Neural cell (in vitro differentiated cells): Measurements from ENCODE around the gene DLG2. TPM values are rescaled to one million over a fixed set of nuclear protein-coding genes. Genes with fewer than 3 reads are reported as not detected.

Experiments used
- H2AFZ ChIP-seq: fragments of 200-600, 300-800 bp; sonication (generic), shearing (Covaris generic); 2 replicates; pipeline ENCODE4 v1.6.0; 2014; ENCODE audit warnings: low read depth, mild to moderate bottlenecking, antibody characterized with exemption, low read length, moderate library complexity
- H3F3A ChIP-seq: fragments of 200-600 bp; shearing (Covaris generic); 2 replicates; pipeline ENCODE4 v1.6.1; 2016; ENCODE audit warnings: mild to moderate bottlenecking, moderate library complexity, mixed read lengths, antibody characterized with exemption, low read length; ENCODE audit not compliant: insufficient read depth, poor library complexity, severe bottlenecking
- H3K27ac ChIP-seq: fragments of 200-600, 300-800 bp; sonication (generic), shearing (Covaris generic); 2 replicates; pipeline ENCODE4 v1.5.1; 2014; ENCODE audit warnings: mild to moderate bottlenecking, low read length, moderate library complexity
- H3K27me3 ChIP-seq: fragments of 300-800, 200-600 bp; sonication (generic), shearing (Covaris generic); 2 replicates; pipeline ENCODE4 v1.6.0; 2014; ENCODE audit warnings: mild to moderate bottlenecking, low read depth, low read length, moderate library complexity; ENCODE audit not compliant: insufficient read depth
- H3K36me3 ChIP-seq: fragments of 300-800, 200-600 bp; sonication (generic), shearing (Covaris generic); 2 replicates; pipeline ENCODE4 v1.5.1; 2014; ENCODE audit warnings: mild to moderate bottlenecking, antibody characterized with exemption, low read length, moderate library complexity; ENCODE audit not compliant: insufficient read depth
- H3K4me2 ChIP-seq: fragments of 300-800, 200-600 bp; sonication (generic), shearing (Covaris generic); 2 replicates; pipeline ENCODE4 v1.6.0; 2014; ENCODE audit warnings: mild to moderate bottlenecking, low read length
- H3K4me3 ChIP-seq: fragments of 300-800, 200-600 bp; sonication (generic), shearing (Covaris generic); 2 replicates; pipeline ENCODE4 v1.5.1; 2014; ENCODE audit warnings: mild to moderate bottlenecking, low read length, moderate library complexity
- H3K79me2 ChIP-seq: fragments of 200-600 bp; shearing (Covaris generic); replicated peaks from 2 replicates; pipeline ENCODE4 v1.6.0; 2014; ENCODE audit warnings: mild to moderate bottlenecking, low read length, moderate library complexity; ENCODE audit not compliant: insufficient read depth
- H3K9ac ChIP-seq: fragments of 300-800, 200-600 bp; sonication (generic), shearing (Covaris generic); 2 replicates; pipeline ENCODE4 v1.6.1; 2016; ENCODE audit warnings: mild to moderate bottlenecking, low read length, mixed read lengths
- H3K9me2 ChIP-seq: fragments of 200-600 bp; shearing (Covaris generic); 2 replicates; pipeline ENCODE4 v1.6.1; 2016; ENCODE audit warnings: mild to moderate bottlenecking, low read length, mixed read lengths; ENCODE audit not compliant: insufficient read depth
- H3K9me3 ChIP-seq: fragments of 200-600, 300-800 bp; sonication (generic), shearing (Covaris generic); 2 replicates; pipeline ENCODE4 v1.6.1; 2016; ENCODE audit warnings: mild to moderate bottlenecking, mixed run types, low read length, moderate library complexity, mixed read lengths
- H4K20me1 ChIP-seq: fragments of 200-600 bp; shearing (Covaris generic); 2 replicates; pipeline ENCODE4 v1.6.1; 2016; ENCODE audit warnings: mild to moderate bottlenecking, mixed run types; ENCODE audit not compliant: insufficient read depth
- EP300 ChIP-seq: fragments of 450-650 bp; conservative IDR thresholded peaks from 2 replicates; pipeline ENCODE4 v1.6.1; 2014; ENCODE audit warnings: antibody characterized with exemption, mild to moderate bottlenecking, moderate library complexity; ENCODE audit not compliant: poor library complexity, severe bottlenecking
- EZH2 ChIP-seq: fragments of 200-600, 300-800 bp; shearing (Covaris generic), sonication (generic); IDR thresholded peaks from 2 replicates; pipeline ENCODE4 v1.6.1; 2014; ENCODE audit warnings: antibody characterized with exemption, low read length, borderline replicate concordance, mild to moderate bottlenecking; ENCODE audit not compliant: insufficient read depth, poor library complexity, severe bottlenecking
- MXI1 ChIP-seq: fragments of 450-650 bp; conservative IDR thresholded peaks from 2 replicates; pipeline ENCODE4 v1.6.1; 2014; ENCODE audit warnings: antibody characterized with exemption, mild to moderate bottlenecking; ENCODE audit not compliant: poor library complexity, severe bottlenecking
- POLR2AphosphoS5 ChIP-seq: IDR thresholded peaks from 2 replicates; pipeline ENCODE4 v1.6.1; 2012
- RAD21 ChIP-seq: fragments of 450-650 bp; conservative IDR thresholded peaks from 2 replicates; pipeline ENCODE4 v1.6.1; 2014; ENCODE audit warnings: antibody characterized with exemption, mild to moderate bottlenecking, moderate library complexity
- SMC3 ChIP-seq: fragments of 450-650 bp; conservative IDR thresholded peaks from 2 replicates; pipeline ENCODE4 v1.6.1; 2014; ENCODE audit warnings: antibody characterized with exemption, mild to moderate bottlenecking, moderate library complexity; ENCODE audit not compliant: poor library complexity
- TAF1 ChIP-seq: IDR thresholded peaks from 2 replicates; pipeline ENCODE4 v1.6.1; 2012; ENCODE audit warnings: low read depth
- polyA plus RNA-seq: library from polyadenylated mRNA; depleted of rRNA; stranded (reverse); fragments of >200 nt; gene quantifications from 2 replicates; pipeline ENCODE4 v1.2.3, GENCODE V29; 2014
- TF ChIP-seq, protein P1 (sequence below): IDR thresholded peaks from 2 replicates; pipeline ENCODE4 v1.6.1; 2012; ENCODE audit warnings: borderline replicate concordance
- TF ChIP-seq, protein P2 (sequence below): fragments of 450-650 bp; IDR thresholded peaks from 2 replicates; pipeline ENCODE4 v1.5.1; 2014; ENCODE audit warnings: antibody characterized with exemption, mild to moderate bottlenecking, moderate library complexity; ENCODE audit not compliant: poor library complexity, severe bottlenecking

The DLG2 gene
- polyA plus RNA-seq, 1 donor from 2014 or later, result 179 TPM

DNA sequence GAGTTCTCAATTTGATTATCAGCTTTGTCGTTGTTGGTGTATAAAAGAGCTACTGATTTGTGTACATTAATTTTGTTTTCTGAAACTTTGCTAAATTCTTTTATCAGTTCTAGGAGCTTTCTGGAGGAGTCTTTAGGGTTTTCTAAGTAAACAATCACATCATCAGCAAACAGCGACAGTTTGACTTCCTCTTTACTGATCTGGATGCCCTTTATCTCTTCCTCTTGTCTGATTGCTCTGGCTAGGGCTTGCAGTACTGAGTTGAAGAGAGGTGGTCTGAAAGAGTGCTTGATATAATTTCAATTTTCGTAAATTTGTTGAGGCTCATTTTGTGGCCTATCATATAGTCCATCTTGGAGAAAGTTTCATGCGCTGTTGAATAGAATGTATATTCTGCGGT lies 213.0 kb downstream of the DLG2 start:
- H3K4me2 ChIP-seq, result no peak overlapping the region
- H4K20me1 ChIP-seq, result no peaks in the 10 kb centered on the region
- no peaks in the 10 kb centered on the region for H3F3A ChIP-seq
- H3K27ac ChIP-seq, result no peak overlapping the region
- H3K9me3 ChIP-seq, result peaks cover 3% of the 10 kb centered on the region
- no peak overlapping the region for H2AFZ ChIP-seq
- TF ChIP-seq, protein P1, sequence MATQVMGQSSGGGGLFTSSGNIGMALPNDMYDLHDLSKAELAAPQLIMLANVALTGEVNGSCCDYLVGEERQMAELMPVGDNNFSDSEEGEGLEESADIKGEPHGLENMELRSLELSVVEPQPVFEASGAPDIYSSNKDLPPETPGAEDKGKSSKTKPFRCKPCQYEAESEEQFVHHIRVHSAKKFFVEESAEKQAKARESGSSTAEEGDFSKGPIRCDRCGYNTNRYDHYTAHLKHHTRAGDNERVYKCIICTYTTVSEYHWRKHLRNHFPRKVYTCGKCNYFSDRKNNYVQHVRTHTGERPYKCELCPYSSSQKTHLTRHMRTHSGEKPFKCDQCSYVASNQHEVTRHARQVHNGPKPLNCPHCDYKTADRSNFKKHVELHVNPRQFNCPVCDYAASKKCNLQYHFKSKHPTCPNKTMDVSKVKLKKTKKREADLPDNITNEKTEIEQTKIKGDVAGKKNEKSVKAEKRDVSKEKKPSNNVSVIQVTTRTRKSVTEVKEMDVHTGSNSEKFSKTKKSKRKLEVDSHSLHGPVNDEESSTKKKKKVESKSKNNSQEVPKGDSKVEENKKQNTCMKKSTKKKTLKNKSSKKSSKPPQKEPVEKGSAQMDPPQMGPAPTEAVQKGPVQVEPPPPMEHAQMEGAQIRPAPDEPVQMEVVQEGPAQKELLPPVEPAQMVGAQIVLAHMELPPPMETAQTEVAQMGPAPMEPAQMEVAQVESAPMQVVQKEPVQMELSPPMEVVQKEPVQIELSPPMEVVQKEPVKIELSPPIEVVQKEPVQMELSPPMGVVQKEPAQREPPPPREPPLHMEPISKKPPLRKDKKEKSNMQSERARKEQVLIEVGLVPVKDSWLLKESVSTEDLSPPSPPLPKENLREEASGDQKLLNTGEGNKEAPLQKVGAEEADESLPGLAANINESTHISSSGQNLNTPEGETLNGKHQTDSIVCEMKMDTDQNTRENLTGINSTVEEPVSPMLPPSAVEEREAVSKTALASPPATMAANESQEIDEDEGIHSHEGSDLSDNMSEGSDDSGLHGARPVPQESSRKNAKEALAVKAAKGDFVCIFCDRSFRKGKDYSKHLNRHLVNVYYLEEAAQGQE, result no peak
- TF ChIP-seq SMC3 (no peak), RAD21 (no peak), MXI1 (no peak), EP300 (no peak), TAF1 (no peak), POLR2AphosphoS5 (no peak), EZH2 (no peak)
- TF ChIP-seq, protein P2, sequence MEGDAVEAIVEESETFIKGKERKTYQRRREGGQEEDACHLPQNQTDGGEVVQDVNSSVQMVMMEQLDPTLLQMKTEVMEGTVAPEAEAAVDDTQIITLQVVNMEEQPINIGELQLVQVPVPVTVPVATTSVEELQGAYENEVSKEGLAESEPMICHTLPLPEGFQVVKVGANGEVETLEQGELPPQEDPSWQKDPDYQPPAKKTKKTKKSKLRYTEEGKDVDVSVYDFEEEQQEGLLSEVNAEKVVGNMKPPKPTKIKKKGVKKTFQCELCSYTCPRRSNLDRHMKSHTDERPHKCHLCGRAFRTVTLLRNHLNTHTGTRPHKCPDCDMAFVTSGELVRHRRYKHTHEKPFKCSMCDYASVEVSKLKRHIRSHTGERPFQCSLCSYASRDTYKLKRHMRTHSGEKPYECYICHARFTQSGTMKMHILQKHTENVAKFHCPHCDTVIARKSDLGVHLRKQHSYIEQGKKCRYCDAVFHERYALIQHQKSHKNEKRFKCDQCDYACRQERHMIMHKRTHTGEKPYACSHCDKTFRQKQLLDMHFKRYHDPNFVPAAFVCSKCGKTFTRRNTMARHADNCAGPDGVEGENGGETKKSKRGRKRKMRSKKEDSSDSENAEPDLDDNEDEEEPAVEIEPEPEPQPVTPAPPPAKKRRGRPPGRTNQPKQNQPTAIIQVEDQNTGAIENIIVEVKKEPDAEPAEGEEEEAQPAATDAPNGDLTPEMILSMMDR, result no peak
- H3K79me2 ChIP-seq, result no peaks in the 10 kb centered on the region
- H3K9ac ChIP-seq, result no peak overlapping the region
- H3K36me3 ChIP-seq, result no peaks in the 10 kb centered on the region
- no peaks in the 10 kb centered on the region for H3K9me2 ChIP-seq
- no peak overlapping the region for H3K4me3 ChIP-seq
- no peaks in the 10 kb centered on the region for H3K27me3 ChIP-seq

DNA sequence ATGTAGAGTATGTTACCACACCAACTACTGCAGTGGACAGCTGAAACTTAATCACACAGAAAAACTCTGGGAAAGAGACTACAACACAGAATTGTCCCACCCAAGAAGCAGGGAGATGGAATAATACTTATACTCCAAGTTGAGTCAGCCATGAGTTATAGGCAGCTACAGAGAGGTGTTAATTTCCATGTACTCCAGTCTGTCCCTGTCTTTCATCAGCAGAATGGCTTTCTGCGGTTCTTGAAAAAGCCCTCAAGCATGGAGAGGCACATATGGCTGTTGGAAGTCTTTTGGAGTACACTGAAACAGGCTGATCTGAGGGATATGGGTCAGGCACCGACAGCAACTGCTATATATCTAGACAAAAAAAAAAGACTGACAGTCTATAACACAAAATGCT lies 219.5 kb downstream of the DLG2 start:
- H3K36me3 ChIP-seq, result no peaks in the 10 kb centered on the region
- H3K4me2 ChIP-seq, result no peak overlapping the region
- H3K27ac ChIP-seq, result no peak overlapping the region
- no peaks in the 10 kb centered on the region for H3K9me2 ChIP-seq
- H3K9me3 ChIP-seq, result no peaks in the 10 kb centered on the region
- no peak overlapping the region for H2AFZ ChIP-seq
- TF ChIP-seq TAF1 (no peak), POLR2AphosphoS5 (no peak), EP300 (no peak), MXI1 (no peak), EZH2 (no peak), RAD21 (no peak), SMC3 (no peak)
- TF ChIP-seq, protein P1, result no peak
- TF ChIP-seq, protein P2, result no peak
- H3K27me3 ChIP-seq, result no peaks in the 10 kb centered on the region
- no peak overlapping the region for H3K4me3 ChIP-seq
- H3K9ac ChIP-seq, result no peak overlapping the region
- no peaks in the 10 kb centered on the region for H3K79me2 ChIP-seq
- H4K20me1 ChIP-seq, result no peaks in the 10 kb centered on the region
- H3F3A ChIP-seq, result no peaks in the 10 kb centered on the region
